Nephron (organoid): ENCODE data around the gene NTPCR.

Experiments
- H3K27ac Mint-ChIP-seq, 3 experiments: 2 replicates each; pipeline ENCODE4 v1.8.0; 2020; ENCODE audit warnings: mixed read lengths in 3 of 3, mild to moderate bottlenecking in 2 of 3, moderate library complexity in 1 of 3
- H3K27me3 Mint-ChIP-seq: 2 replicates; pipeline ENCODE4 v1.8.0; 2021; ENCODE audit warnings: low read depth, mild to moderate bottlenecking, moderate library complexity, mixed read lengths
- H3K36me3 Mint-ChIP-seq: 2 replicates; pipeline ENCODE4 v1.8.0; 2020; ENCODE audit warnings: low read depth, mixed read lengths
- H3K4me1 Mint-ChIP-seq: 2 replicates; pipeline ENCODE4 v1.8.0; 2020; ENCODE audit warnings: mixed read lengths
- H3K4me3 Mint-ChIP-seq, 3 experiments: 2 replicates each; pipeline ENCODE4 v1.8.0; 2020; ENCODE audit warnings: mild to moderate bottlenecking in 3 of 3, mixed read lengths in 3 of 3, moderate library complexity in 2 of 3
- H3K9me3 Mint-ChIP-seq: 2 replicates; pipeline ENCODE4 v1.8.0; 2020; ENCODE audit warnings: mixed read lengths
- TF ChIP-seq, protein P1 (sequence below), 3 experiments: fragments of 200-600 bp; sonication (generic); IDR thresholded peaks; one replicate each; pipeline ENCODE4 v1.5.0; 2021; ENCODE audit warnings: antibody characterized with exemption in 3 of 3; ENCODE audit not compliant: unreplicated experiment in 3 of 3

NTPCR gene

DNA sequence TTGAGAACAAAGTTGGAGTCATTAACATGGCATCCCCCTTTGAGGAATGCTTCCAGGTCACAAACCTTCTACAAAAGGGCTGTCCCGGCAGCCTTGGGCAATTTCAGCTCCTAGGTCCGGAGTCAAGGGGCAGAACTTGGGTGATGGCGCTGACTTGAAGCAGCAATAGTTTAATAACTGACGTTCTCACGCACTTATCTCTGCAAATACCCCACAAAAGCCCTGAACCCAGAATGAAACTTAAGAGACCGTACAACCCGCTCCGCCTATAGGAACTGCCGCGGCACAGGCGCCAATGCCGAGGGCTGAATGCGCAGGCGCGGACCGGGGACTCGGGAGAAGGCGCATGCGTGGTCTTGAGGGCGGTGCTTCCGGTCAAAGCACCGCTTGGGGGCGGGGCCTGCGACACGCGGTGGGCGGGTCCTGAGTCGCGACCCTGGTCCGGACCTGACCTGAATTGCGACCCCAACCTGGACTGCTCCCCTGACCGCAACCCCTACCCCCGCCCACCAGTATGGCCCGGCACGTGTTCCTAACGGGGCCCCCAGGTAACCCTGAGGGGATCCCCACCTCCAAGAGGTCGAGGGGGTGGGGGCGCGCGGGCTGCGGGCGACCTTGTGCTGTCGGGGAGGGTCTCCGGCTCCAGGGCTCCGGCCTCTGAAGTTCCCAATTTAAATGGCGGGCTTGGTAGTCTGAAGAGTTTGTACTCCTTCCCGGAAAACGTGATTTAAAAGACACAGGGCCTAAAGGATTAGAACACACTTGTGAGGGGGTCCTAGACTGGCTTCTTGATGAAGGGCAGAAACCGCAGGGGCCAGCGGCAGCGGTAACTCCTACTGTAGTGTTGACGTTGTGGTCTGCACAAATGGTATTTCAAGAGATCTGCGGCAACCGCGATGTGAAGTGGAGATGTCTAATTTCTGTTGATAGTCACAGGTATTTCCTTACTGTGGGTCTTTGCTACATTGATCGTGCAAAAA is at the start of gene NTPCR:
Gene NTPCR, plus strand, starts transcription at position 415 of the 980 bp plus-strand sequence. Its CDS starts 100 bp downstream, at position 515.
- Mint-ChIP-seq H3K27me3 (no peaks in the 10 kb centered on the region), H3K36me3 (peaks cover 6% of the 10 kb centered on the region), H3K4me3 (peak within 1 kb of the TSS; percentile 97 to 99 (median 98)), H3K9me3 (no peaks in the 10 kb centered on the region), H3K4me1 (peaks cover 47% of the 10 kb centered on the region), H3K27ac (peak within 1 kb of the TSS; percentile 96 to 99 (median 99))
- TF ChIP-seq, protein P1, sequence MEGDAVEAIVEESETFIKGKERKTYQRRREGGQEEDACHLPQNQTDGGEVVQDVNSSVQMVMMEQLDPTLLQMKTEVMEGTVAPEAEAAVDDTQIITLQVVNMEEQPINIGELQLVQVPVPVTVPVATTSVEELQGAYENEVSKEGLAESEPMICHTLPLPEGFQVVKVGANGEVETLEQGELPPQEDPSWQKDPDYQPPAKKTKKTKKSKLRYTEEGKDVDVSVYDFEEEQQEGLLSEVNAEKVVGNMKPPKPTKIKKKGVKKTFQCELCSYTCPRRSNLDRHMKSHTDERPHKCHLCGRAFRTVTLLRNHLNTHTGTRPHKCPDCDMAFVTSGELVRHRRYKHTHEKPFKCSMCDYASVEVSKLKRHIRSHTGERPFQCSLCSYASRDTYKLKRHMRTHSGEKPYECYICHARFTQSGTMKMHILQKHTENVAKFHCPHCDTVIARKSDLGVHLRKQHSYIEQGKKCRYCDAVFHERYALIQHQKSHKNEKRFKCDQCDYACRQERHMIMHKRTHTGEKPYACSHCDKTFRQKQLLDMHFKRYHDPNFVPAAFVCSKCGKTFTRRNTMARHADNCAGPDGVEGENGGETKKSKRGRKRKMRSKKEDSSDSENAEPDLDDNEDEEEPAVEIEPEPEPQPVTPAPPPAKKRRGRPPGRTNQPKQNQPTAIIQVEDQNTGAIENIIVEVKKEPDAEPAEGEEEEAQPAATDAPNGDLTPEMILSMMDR (IDR thresholded peaks at IDR 0.05; ENCODE audit: unreplicated experiment in 3 of 3), result peak in 1 of 3 experiments; percentile 18

DNA sequence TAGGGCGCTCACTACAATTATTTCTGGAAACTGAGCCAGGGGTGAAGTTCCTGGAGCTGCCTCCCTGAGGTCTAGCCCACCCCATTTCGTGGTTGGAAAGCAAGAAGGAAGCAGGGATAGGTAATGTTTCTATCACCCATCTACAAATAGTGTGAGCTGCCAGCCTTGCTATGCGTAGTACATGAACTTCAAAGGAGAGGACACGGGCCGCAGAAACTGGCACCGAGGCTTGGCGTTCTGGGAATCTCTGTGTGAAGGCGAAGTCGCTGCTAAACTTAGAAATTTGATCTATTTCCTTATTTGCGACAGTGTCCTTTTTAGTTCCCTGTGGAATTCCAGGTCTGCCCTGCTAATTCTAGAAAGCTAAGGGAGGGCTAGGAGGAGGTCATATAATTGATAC is 49.6 kb upstream of the NTPCR start:
- peaks cover 7% of the 10 kb centered on the region for H3K27me3 Mint-ChIP-seq
- H3K4me1 Mint-ChIP-seq, result peaks cover 37% of the 10 kb centered on the region
- H3K4me3 Mint-ChIP-seq, result no peak overlapping the region
- H3K36me3 Mint-ChIP-seq, result no peaks in the 10 kb centered on the region
- H3K9me3 Mint-ChIP-seq, result no peaks in the 10 kb centered on the region
- H3K27ac Mint-ChIP-seq, result peak overlapping the region in 2 of 3 experiments; percentile 67 to 72
- TF ChIP-seq, protein P1 (IDR thresholded peaks at IDR 0.05; ENCODE audit: unreplicated experiment in 3 of 3), result no peak

- H3K27me3 Mint-ChIP-seq, result peaks cover 7% of the 10 kb centered on the region
- TF ChIP-seq, protein P1 (IDR thresholded peaks at IDR 0.05; ENCODE audit: unreplicated experiment in 3 of 3), result no peak
- H3K27ac Mint-ChIP-seq, result peak overlapping the region in 2 of 3 experiments; percentile 67 to 72
- no peaks in the 10 kb centered on the region for H3K36me3 Mint-ChIP-seq
- H3K4me1 Mint-ChIP-seq, result peaks cover 37% of the 10 kb centered on the region
- no peaks in the 10 kb centered on the region for H3K9me3 Mint-ChIP-seq
- no peak overlapping the region for H3K4me3 Mint-ChIP-seq
These were observed 49.2 kb upstream of the NTPCR start for GRCh38 chr1:232901255-232901654.

DNA sequence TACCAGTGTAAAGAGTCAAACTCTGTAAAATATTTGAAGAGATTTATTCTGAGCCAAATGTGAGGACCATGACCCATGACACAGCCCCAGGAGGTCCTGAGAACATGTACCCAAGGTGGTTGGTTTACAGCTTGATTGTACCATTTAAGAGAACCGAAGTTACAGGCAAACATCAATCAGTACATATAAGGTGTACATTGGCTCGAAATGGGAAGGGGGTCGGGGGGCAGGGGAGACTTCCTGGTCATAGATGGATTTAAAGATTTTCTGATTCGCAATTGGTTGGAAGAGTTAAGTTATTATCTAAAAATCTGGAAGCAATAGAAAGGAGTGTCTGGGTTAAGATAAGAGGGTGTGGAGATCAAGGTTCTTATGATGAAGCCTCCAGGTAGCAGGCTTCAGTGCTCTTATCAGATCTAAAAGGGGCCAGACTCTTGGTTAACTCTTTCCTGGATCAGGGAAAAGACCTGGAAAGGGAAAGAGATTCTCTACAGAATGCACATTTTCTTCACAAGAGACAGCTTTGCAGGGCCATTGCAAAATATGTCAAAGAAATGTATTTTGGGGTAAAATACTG is 47.5 kb upstream of the NTPCR start:
- Mint-ChIP-seq H3K36me3 (no peaks in the 10 kb centered on the region), H3K27ac (peak overlapping the region in 2 of 3 experiments; percentile 67 to 72), H3K4me3 (no peak overlapping the region), H3K4me1 (peaks cover 37% of the 10 kb centered on the region), H3K27me3 (peaks cover 7% of the 10 kb centered on the region), H3K9me3 (no peaks in the 10 kb centered on the region)
- TF ChIP-seq, protein P1 (IDR thresholded peaks at IDR 0.05; ENCODE audit: unreplicated experiment in 3 of 3), result no peak

DNA sequence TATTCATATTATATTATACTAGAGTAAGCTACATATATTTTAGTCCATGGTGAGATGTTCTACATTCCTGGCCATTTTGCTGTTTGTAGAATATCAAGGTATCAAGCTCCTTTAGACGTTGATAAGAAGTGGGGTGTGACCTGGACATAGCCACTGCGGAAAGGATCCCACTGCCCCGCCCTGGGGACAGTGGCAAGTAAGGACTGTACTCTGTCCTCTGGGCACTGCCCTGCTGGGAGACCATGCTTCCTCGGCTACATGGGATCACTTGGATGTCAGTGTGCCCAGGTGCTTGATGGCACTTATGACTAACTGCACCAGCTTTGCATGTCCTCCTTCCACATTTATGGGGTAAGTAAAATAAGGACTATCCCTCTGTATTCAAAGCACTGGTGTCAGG is 46.3 kb upstream of the NTPCR start:
- Mint-ChIP-seq H3K4me3 (no peak overlapping the region), H3K9me3 (no peaks in the 10 kb centered on the region), H3K36me3 (no peaks in the 10 kb centered on the region), H3K27me3 (peaks cover 9% of the 10 kb centered on the region), H3K4me1 (peaks cover 37% of the 10 kb centered on the region), H3K27ac (no peak overlapping the region)
- TF ChIP-seq, protein P1 (IDR thresholded peaks at IDR 0.05; ENCODE audit: unreplicated experiment in 3 of 3), result no peak
